GM23248 (cell line): ENCODE data around the gene AP3S2. TPM values are rescaled to one million over a fixed set of nuclear protein-coding genes. Genes with fewer than 3 reads are reported as not detected.
"Not testable (repeated sequence)": the region's sequence is repeated elsewhere in the genome, so short reads cannot be mapped to it uniquely, and the experiment has no call there.

ENCODE experiments used
- DNase-seq: peaks from one replicate; pipeline ENCODE4 v3.0.0-alpha.2; 2015
- H2AFZ ChIP-seq: fragments of 200-600 bp; sonication (generic); 2 replicates; pipeline ENCODE4 v1.6.1; 2016; ENCODE audit warnings: antibody characterized with exemption
- H3F3A ChIP-seq: fragments of 200-600 bp; sonication (generic); 2 replicates; pipeline ENCODE4 v1.6.1; 2016; ENCODE audit warnings: mild to moderate bottlenecking, antibody characterized with exemption, mixed run types; ENCODE audit not compliant: insufficient read depth
- H3K27ac ChIP-seq: fragments of 200-600 bp; sonication (generic); 2 replicates; pipeline ENCODE4 v1.5.1; 2016; ENCODE audit warnings: mild to moderate bottlenecking
- H3K27me3 ChIP-seq: fragments of 200-600 bp; sonication (generic); replicated peaks from 2 replicates; pipeline ENCODE4 v1.6.1; 2016; ENCODE audit warnings: mild to moderate bottlenecking; ENCODE audit not compliant: insufficient read depth
- H3K36me3 ChIP-seq: fragments of 200-600 bp; sonication (generic); 2 replicates; pipeline ENCODE4 v1.6.1; 2016; ENCODE audit warnings: low read depth, mild to moderate bottlenecking
- H3K4me1 ChIP-seq: fragments of 200-600 bp; sonication (generic); 2 replicates; pipeline ENCODE4 v1.6.1; 2016; ENCODE audit warnings: mild to moderate bottlenecking; ENCODE audit not compliant: insufficient read depth
- H3K4me2 ChIP-seq: fragments of 200-600 bp; sonication (generic); one replicate; pipeline ENCODE4 v1.6.1; 2016; ENCODE audit warnings: mild to moderate bottlenecking; ENCODE audit not compliant: unreplicated experiment
- H3K4me3 ChIP-seq: fragments of 200-600 bp; sonication (generic); 2 replicates; pipeline ENCODE4 v1.5.1; 2016; ENCODE audit warnings: mild to moderate bottlenecking
- H3K79me2 ChIP-seq: fragments of 200-600 bp; sonication (generic); 2 replicates; pipeline ENCODE4 v1.6.1; 2016; ENCODE audit warnings: mild to moderate bottlenecking; ENCODE audit not compliant: insufficient read depth
- H3K9ac ChIP-seq: fragments of 200-600 bp; sonication (generic); 2 replicates; pipeline ENCODE4 v1.6.1; 2016; ENCODE audit warnings: mild to moderate bottlenecking
- H3K9me2 ChIP-seq: fragments of 200-600 bp; sonication (generic); 2 replicates; pipeline ENCODE4 v1.6.1; 2016; ENCODE audit warnings: mixed run types, mild to moderate bottlenecking, moderate library complexity; ENCODE audit not compliant: insufficient read depth
- H3K9me3 ChIP-seq: fragments of 200-600 bp; sonication (generic); one replicate; pipeline ENCODE4 v1.6.1; 2017; ENCODE audit warnings: low read depth
- H4K20me1 ChIP-seq: fragments of 200-600 bp; sonication (generic); 2 replicates; pipeline ENCODE4 v1.6.0; 2016; ENCODE audit not compliant: insufficient read depth
- EZH2 ChIP-seq: fragments of 200-600 bp; sonication (generic); IDR thresholded peaks from 2 replicates; pipeline ENCODE4 v1.6.1; 2018; ENCODE audit warnings: antibody characterized with exemption, mild to moderate bottlenecking; ENCODE audit not compliant: insufficient read depth, poor library complexity, severe bottlenecking
- EZH2phosphoT487 ChIP-seq: fragments of 200-600 bp; sonication (generic); IDR thresholded peaks from 2 replicates; pipeline ENCODE4 v1.6.1; 2018; ENCODE audit warnings: antibody characterized with exemption, moderate library complexity, mild to moderate bottlenecking, low read depth; ENCODE audit not compliant: insufficient read depth
- WGBS, 2 experiments: methylation state at CpG; one replicate each; pipeline ENCODE4 v1.1.6; 2015 to 2017; ENCODE audit warnings: low lambda C conversion rate in 2 of 2, low coverage in 1 of 2; ENCODE audit errors: missing lambda C conversion rate in 2 of 2; 5-methylcytosine and 5-hydroxymethylcytosine counted together
- in situ Hi-C: fragments of 300-500 bp; cut with MboI; formaldehyde crosslinking; loops from 2 replicates; pipeline ENCODE4 v1.15.0; 2020
- polyA plus RNA-seq: library from polyadenylated mRNA; unstranded; fragments of >200 nt; fragmentation: Nextera tagmentation; extraction: Ambion mirVana; gene quantifications from 2 replicates; pipeline ENCODE4 v1.2.1, GENCODE V29; 2016
- total RNA-seq: library from RNA; depleted of rRNA; stranded (reverse); fragments of >200 nt; shearing (Covaris generic); gene quantifications from 2 replicates; pipeline ENCODE4 v1.2.3, GENCODE V29; 2014

Gene AP3S2
- total and polyA plus RNA-seq, 2 experiments from 2014 or later: 27.0 to 85.0 TPM

DNA sequence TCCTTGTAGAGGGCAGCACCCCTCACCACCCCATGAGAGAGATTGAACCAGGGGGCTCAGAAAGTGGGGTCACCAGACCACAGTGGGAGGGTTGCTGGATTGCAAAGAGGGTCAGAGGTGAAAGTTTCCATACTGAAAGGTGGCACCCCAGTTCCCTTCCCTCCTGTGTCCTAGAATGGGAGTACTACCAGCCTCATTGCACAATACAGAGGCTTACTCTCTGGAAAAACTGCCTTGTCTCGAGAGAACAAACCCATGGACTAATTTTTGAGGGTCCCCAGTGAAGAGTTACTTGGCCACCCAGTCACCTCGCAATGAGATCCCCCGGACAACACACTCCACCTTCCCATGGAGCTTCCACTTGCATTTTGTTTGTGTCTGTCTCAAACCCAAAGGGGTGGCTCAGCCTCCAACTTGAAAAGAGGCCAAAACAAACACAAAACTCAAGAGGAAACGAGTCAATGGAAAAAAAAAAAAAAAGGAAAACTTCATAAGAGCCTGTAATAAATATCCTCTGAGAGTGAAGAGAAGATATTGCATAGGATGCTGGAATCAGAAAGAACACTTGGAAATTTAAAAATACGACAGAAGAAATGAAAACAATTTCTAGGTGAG lies 99.1 kb downstream of the AP3S2 start:
- Histone ChIP-seq H3K27me3 (no peaks in the 10 kb centered on the region), H3F3A (peaks cover 91% of the 10 kb centered on the region), H3K4me1 (0 out of 2 replicates have a peak, but pooled peaks cover 10% of the 10 kb centered on the region), H3K27ac (peak overlapping the region; percentile 47), H3K36me3 (peaks cover 87% of the 10 kb centered on the region), H3K9ac (peak overlapping the region; percentile 8; the same call in 1 of the 2 replicates), H3K4me3 (no peak overlapping the region), H3K9me3 (no peaks in the 10 kb centered on the region), H3K9me2 (no peaks in the 10 kb centered on the region), H4K20me1 (no peaks in the 10 kb centered on the region; the same call in 1 of the 2 replicates), H3K4me2 (peak overlapping the region; percentile 8), H3K79me2 (peaks cover 34% of the 10 kb centered on the region), H2AFZ (no peak overlapping the region)
- peak; percentile 65 for DNase-seq
- 56 to 57% methylated on average over 5 of the region's 5 CpGs for WGBS, 2 experiments
- TF ChIP-seq EZH2phosphoT487 (no peak), EZH2 (no peak)
- in situ Hi-C loops: no loop called here

DNA sequence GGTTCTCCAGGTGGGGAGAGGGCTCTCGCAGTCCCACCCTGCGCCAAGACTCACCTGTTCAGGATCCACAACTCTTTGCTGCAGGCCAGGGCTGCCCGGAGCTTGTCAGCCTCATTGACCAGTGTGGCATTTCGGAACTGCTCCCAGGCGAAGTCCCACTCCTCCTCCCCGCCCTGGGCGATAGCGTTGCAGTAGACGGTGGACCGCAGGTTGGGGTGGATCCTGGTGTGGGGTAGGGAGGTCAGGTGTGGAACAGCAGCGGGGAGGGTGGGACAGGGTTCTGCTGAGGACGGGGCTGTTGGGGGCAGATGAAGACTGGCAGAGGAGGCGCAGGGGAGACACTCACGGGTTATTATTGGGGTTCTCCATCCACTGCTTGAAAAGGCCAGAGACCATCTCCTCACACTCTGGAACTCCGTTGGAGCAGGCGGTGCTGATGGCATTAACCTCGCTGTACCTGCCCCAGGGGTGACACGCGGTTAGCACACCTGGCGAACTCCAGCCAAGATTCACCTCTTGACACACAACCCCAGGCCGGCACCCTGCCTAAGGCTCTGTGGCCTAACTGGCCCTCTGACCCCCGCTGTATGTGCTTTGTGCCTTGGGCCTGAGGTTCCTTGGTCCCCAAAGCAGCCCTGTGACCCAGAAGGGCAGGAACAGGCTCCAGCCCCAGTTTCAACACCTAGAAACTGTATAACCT lies 101.5 kb downstream of the AP3S2 start:
- H3K79me2 ChIP-seq: peaks cover 34% of the 10 kb centered on the region
- H2AFZ ChIP-seq: no peak overlapping the region
- H3K9ac ChIP-seq: no peak overlapping the region
- no peak overlapping the region for H3K27ac ChIP-seq
- H3K36me3 ChIP-seq: peaks cover 85% of the 10 kb centered on the region
- no peaks in the 10 kb centered on the region; the same call in 1 of the 2 replicates for H4K20me1 ChIP-seq
- in situ Hi-C loops: no loop called here
- H3K9me2 ChIP-seq: no peaks in the 10 kb centered on the region
- H3K9me3 ChIP-seq: no peaks in the 10 kb centered on the region
- DNase-seq: no peak
- H3K27me3 ChIP-seq: no peaks in the 10 kb centered on the region
- H3F3A ChIP-seq: peaks cover 91% of the 10 kb centered on the region
- TF ChIP-seq EZH2: no peak
- no peak for TF ChIP-seq EZH2phosphoT487
- H3K4me2 ChIP-seq: no peak overlapping the region
- no peak overlapping the region for H3K4me3 ChIP-seq
- H3K4me1 ChIP-seq: 0 out of 2 replicates have a peak, but pooled peaks cover 10% of the 10 kb centered on the region
- WGBS, 2 experiments: 93 to 95% methylated on average over 19 to 22 of the region's 22 CpGs

DNA sequence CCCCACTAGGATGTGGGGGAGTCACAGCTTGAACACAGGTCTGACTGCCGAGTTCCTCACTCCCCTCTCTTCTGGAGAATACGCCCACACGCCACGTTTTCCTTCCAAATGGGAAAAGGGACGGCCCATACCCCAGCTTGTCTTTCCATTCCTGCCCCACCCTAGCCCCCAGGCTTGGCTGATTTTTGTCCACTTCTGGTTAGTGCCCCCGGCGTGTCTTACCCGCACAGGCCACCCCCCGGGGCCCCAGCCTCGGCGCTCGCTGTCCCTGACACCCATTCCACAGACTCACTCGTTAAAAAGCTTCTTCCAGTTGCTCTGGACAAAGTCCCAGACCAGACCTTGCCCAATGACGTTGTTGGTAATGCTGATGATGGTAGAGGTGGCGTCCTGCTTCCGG lies 103.1 kb downstream of the AP3S2 start:
- no peak overlapping the region for H3K4me3 ChIP-seq
- H3K9ac ChIP-seq: no peak overlapping the region
- H3F3A ChIP-seq: peaks cover 91% of the 10 kb centered on the region
- no peak overlapping the region for H3K4me2 ChIP-seq
- H3K4me1 ChIP-seq: peaks cover 15% of the 10 kb centered on the region
- no peaks in the 10 kb centered on the region for H3K9me3 ChIP-seq
- H3K27me3 ChIP-seq: no peaks in the 10 kb centered on the region
- H3K27ac ChIP-seq: no peak overlapping the region
- in situ Hi-C loops: no loop called here
- TF ChIP-seq EZH2: no peak
- H3K36me3 ChIP-seq: peaks cover 87% of the 10 kb centered on the region
- peaks cover 34% of the 10 kb centered on the region for H3K79me2 ChIP-seq
- no peak overlapping the region for H2AFZ ChIP-seq
- no peaks in the 10 kb centered on the region; the same call in 1 of the 2 replicates for H4K20me1 ChIP-seq
- 85 to 89% methylated on average over 13 to 16 of the region's 16 CpGs for WGBS, 2 experiments
- no peak for DNase-seq
- no peaks in the 10 kb centered on the region for H3K9me2 ChIP-seq

DNA sequence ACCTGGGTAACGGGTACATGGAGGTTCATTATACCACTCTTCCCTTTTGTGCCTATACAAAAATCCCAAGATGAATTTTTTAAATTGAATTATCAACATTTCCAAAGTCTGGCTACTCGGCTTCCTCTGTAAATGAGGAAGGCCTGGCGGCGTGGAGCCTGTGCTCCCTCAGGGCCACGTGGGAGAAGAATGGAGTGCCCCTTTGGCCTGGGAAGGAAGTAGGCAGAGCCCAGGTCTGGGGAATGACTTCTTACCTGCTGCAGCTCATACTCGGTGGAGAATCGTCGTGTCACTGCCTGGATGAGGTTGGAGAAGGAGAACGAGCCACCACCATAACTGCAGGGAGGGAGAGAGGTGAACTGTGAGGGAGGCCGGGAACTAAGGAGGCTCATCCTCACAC lies 103.6 kb downstream of the AP3S2 start:
- 81 to 88% methylated on average over 10 of the region's 10 CpGs for WGBS, 2 experiments
- no peak overlapping the region for H2AFZ ChIP-seq
- peaks cover 87% of the 10 kb centered on the region for H3K36me3 ChIP-seq
- H4K20me1 ChIP-seq: no peaks in the 10 kb centered on the region; the same call in 1 of the 2 replicates
- peaks cover 34% of the 10 kb centered on the region for H3K79me2 ChIP-seq
- no peak for DNase-seq
- no peak overlapping the region for H3K4me3 ChIP-seq
- in situ Hi-C loops: no loop called here
- no peak overlapping the region for H3K4me2 ChIP-seq
- no peaks in the 10 kb centered on the region for H3K27me3 ChIP-seq
- H3K9ac ChIP-seq: no peak overlapping the region
- peaks cover 17% of the 10 kb centered on the region for H3K4me1 ChIP-seq
- peaks cover 91% of the 10 kb centered on the region for H3F3A ChIP-seq
- H3K9me3 ChIP-seq: no peaks in the 10 kb centered on the region
- H3K9me2 ChIP-seq: no peaks in the 10 kb centered on the region
- H3K27ac ChIP-seq: no peak overlapping the region
- TF ChIP-seq EZH2phosphoT487 (no peak), EZH2 (no peak)

DNA sequence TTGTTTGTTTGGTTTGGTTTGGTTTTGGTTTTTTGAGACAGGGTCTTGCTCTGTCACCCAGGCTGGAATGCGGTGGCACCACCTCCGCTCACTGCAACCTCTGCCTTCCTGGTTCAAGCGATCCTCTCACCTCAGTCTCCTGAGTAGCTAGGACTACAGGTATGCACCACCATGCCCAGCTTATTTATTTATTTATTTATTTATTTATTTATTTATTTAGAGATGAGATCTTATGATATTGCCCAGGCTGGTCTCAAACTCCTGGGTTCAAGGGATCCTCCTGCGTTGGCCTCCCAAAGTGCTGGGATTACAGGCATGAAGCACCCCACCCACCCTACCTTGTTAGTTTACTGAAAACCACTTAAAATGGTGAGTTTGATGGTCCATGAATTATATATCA lies 105.2 kb downstream of the AP3S2 start:
- not testable (repeated sequence) for H3K9ac ChIP-seq
- H3F3A ChIP-seq: peaks cover 94% of the 10 kb centered on the region

More for the DNA sequence above, 105.2 kb downstream of the AP3S2 start:
- H3K4me2 ChIP-seq, H3K4me3 ChIP-seq, H3K27me3 ChIP-seq, in situ Hi-C loops, DNase-seq, H3K9me3 ChIP-seq, H3K27ac ChIP-seq, H2AFZ ChIP-seq, H4K20me1 ChIP-seq, H3K9me2 ChIP-seq: not testable (repeated sequence)
- Histone ChIP-seq H3K4me1 (peaks cover 16% of the 10 kb centered on the region), H3K79me2 (peaks cover 28% of the 10 kb centered on the region), H3K36me3 (peaks cover 84% of the 10 kb centered on the region)
- WGBS, 2 experiments: 96% methylated on average over 4 of the region's 4 CpGs
